ENCODE data around the gene ENC1.
"Not testable (repeated sequence)": the region's sequence is repeated elsewhere in the genome, so short reads cannot be mapped to it uniquely, and the experiment has no call there.

ENC1 gene

GRCh38 chr5:74640450-74640953, at the start of gene ENC1:
Gene ENC1, minus strand, starts transcription at chr5:74640728. Its CDS starts 4,243 bp downstream, at chr5:74636485.
- DNase-seq: peak; percentile 79

- no peak for DNase-seq
These were observed 46.6 kb upstream of the ENC1 start for GRCh38 chr5:74686962-74687751.

GRCh38 chr5:74685979-74686631, 45.6 kb upstream of the ENC1 start:
- peak; percentile 28 for DNase-seq

GRCh38 chr5:74684900-74685851, 44.6 kb upstream of the ENC1 start, which contains the start of gene HEXB:
Gene HEXB, plus strand, starts transcription at chr5:74685233. Its CDS starts 28 bp downstream, at chr5:74685261.
- DNase-seq: peak; percentile 90

- DNase-seq: no peak
These were observed 39.4 kb upstream of the ENC1 start for GRCh38 chr5:74679966-74680365.

GRCh38 chr5:74679300-74679699, 38.8 kb upstream of the ENC1 start:
- not testable (repeated sequence) for DNase-seq

GRCh38 chr5:74678123-74678522, 37.6 kb upstream of the ENC1 start:
- DNase-seq: not testable (repeated sequence)

GRCh38 chr5:74676466-74676865, 35.9 kb upstream of the ENC1 start:
- not testable (repeated sequence) for DNase-seq

- no peak for DNase-seq
These were observed 32.7 kb upstream of the ENC1 start for GRCh38 chr5:74673011-74673790.

- no peak for DNase-seq
These were observed 31.8 kb upstream of the ENC1 start for GRCh38 chr5:74672215-74672877.

GRCh38 chr5:74670396-74671038, 30.0 kb upstream of the ENC1 start:
- DNase-seq: no peak

- DNase-seq: no peak
These were observed 29.3 kb upstream of the ENC1 start for GRCh38 chr5:74669821-74670220.

- no peak for DNase-seq
These were observed 26.9 kb upstream of the ENC1 start for GRCh38 chr5:74667396-74667795.

- DNase-seq: no peak
These were observed 25.3 kb upstream of the ENC1 start for GRCh38 chr5:74665816-74666215.

GRCh38 chr5:74665273-74665672, 24.7 kb upstream of the ENC1 start:
- DNase-seq: no peak

GRCh38 chr5:74664551-74664950, 24.0 kb upstream of the ENC1 start:
- DNase-seq: no peak

- no peak for DNase-seq
These were observed 20.3 kb upstream of the ENC1 start for GRCh38 chr5:74660873-74661272.

GRCh38 chr5:74660140-74660539, 19.6 kb upstream of the ENC1 start:
- no peak for DNase-seq

GRCh38 chr5:74659172-74659571, 18.6 kb upstream of the ENC1 start:
- DNase-seq: no peak

GRCh38 chr5:74657165-74657564, 16.6 kb upstream of the ENC1 start:
- DNase-seq: no peak

- no peak for DNase-seq
These were observed 15.2 kb upstream of the ENC1 start for GRCh38 chr5:74655716-74656115.

Data from stimulated activated CD8-positive, alpha-beta memory T cell treated with anti-CD3 and anti-CD28 coated beads, Interleukin-4, amount 100 ng/mL, for 48 hours (primary cell).